NCI-H748 (cell line): ENCODE results near the gene RGPD4.
"Not testable (repeated sequence)": the region's sequence is repeated elsewhere in the genome, so short reads cannot be mapped to it uniquely, and the experiment has no call there.

Source experiments
- DNase-seq: peaks from one replicate; lab custom pipeline; 2025; ENCODE audit not compliant: unreplicated experiment; lab: John Stamatoyannopoulos, UW

The RGPD4 gene

GRCh38 chr2:107826749-107827148 is at the start of gene RGPD4:
Gene RGPD4 (plus strand): TSS chr2:107826892. CDS start chr2:107827014, 122 bp downstream.
- not testable (repeated sequence) for DNase-seq

GRCh38 chr2:107777974-107778373 is 48.7 kb upstream of the RGPD4 start:
- no peak for DNase-seq

GRCh38 chr2:107785756-107786155 is 40.9 kb upstream of the RGPD4 start:
- no peak for DNase-seq

- no peak for DNase-seq
These were observed 35.9 kb upstream of the RGPD4 start for GRCh38 chr2:107790837-107791236.

GRCh38 chr2:107801498-107801897 is 25.2 kb upstream of the RGPD4 start:
- peak; percentile 88 for DNase-seq

GRCh38 chr2:107804608-107805498 is 21.8 kb upstream of the RGPD4 start:
- DNase-seq = no peak

GRCh38 chr2:107806901-107807300 is 19.8 kb upstream of the RGPD4 start:
- DNase-seq = peak; percentile 71

GRCh38 chr2:107807988-107808387 is 18.7 kb upstream of the RGPD4 start:
- peak; percentile 30 for DNase-seq

- peak; percentile 78 for DNase-seq
These were observed 17.7 kb upstream of the RGPD4 start for GRCh38 chr2:107808959-107809358.

- DNase-seq = peak; percentile 80
These were observed 16.9 kb upstream of the RGPD4 start for GRCh38 chr2:107809835-107810234.

- DNase-seq = no peak
These were observed 16.0 kb upstream of the RGPD4 start for GRCh38 chr2:107810734-107811133.

- DNase-seq = peak; percentile 2
These were observed 15.3 kb upstream of the RGPD4 start for GRCh38 chr2:107811411-107811810.

- no peak for DNase-seq
These were observed 14.7 kb upstream of the RGPD4 start for GRCh38 chr2:107812006-107812405.

GRCh38 chr2:107817378-107817777 is 9.3 kb upstream of the RGPD4 start:
- no peak for DNase-seq

GRCh38 chr2:107822302-107822701 is 4.4 kb upstream of the RGPD4 start:
- no peak for DNase-seq

GRCh38 chr2:107824451-107825205 is 2.1 kb upstream of the RGPD4 start:
- DNase-seq = no peak

- no peak for DNase-seq
These were observed 1.5 kb upstream of the RGPD4 start for GRCh38 chr2:107825206-107825563.

- not testable (repeated sequence) for DNase-seq
These were observed 2.8 kb downstream of the RGPD4 start for GRCh38 chr2:107829514-107829913.

GRCh38 chr2:107833152-107833551 is 6.5 kb downstream of the RGPD4 start:
- peak; percentile 4 for DNase-seq

- DNase-seq = not testable (repeated sequence)
These were observed 6.9 kb downstream of the RGPD4 start for GRCh38 chr2:107833618-107834017.

GRCh38 chr2:107916121-107916520 is 89.4 kb downstream of the RGPD4 start:
- DNase-seq = not testable (repeated sequence)
